ENCODE data around the gene LRCH4. TPM values are rescaled to one million over a fixed set of nuclear protein-coding genes. Genes with fewer than 3 reads are reported as not detected.

Gene LRCH4
- polyA plus RNA-seq, 2 of the 4 experiments (the other 2 are of a cell fraction): 5.5 to 17.1 TPM

DNA sequence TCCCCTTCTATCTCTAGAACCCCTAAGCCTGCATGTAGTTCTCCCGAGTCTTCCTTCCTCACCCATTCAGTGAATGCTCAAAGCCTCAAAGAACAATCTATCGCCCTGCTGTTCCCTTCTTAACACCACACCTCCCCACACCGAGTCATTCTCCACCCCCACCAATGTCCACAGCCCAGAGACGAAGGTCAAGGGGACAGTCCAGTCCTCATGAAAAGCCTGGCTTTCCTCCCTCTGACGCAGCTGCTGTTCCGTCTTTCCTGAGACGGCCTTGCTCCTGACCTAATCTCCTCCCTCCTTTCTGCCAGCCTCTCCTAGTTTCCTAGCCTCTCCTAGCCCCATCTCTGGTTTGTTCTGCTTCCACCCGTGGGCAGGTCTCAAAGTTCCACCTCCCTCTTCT, 35.6 kb upstream of the LRCH4 start:
- TF ChIP-seq ESRRA (IDR thresholded peaks at IDR 0.05; ENCODE audit: borderline replicate concordance, low read length) (no peak), CBX2 (IDR thresholded peaks at IDR 0.05; ENCODE audit: borderline replicate concordance, low read depth) (no peak), POLR2A (IDR thresholded peaks at IDR 0.05; ENCODE audit: low read length) (no peak), MYC (IDR thresholded peaks at IDR 0.05; ENCODE audit: borderline replicate concordance, low read length) (no peak), BHLHE40 (IDR thresholded peaks at IDR 0.05; ENCODE audit: low read depth, low read length) (no peak), USF2 (IDR thresholded peaks at IDR 0.05) (no peak)
- TF ChIP-seq, protein P1, sequence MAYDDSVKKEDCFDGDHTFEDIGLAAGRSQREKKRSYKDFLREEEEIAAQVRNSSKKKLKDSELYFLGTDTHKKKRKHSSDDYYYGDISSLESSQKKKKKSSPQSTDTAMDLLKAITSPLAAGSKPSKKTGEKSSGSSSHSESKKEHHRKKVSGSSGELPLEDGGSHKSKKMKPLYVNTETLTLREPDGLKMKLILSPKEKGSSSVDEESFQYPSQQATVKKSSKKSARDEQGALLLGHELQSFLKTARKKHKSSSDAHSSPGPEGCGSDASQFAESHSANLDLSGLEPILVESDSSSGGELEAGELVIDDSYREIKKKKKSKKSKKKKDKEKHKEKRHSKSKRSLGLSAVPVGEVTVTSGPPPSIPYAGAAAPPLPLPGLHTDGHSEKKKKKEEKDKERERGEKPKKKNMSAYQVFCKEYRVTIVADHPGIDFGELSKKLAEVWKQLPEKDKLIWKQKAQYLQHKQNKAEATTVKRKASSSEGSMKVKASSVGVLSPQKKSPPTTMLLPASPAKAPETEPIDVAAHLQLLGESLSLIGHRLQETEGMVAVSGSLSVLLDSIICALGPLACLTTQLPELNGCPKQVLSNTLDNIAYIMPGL (CRISPR knock-in tag; IDR thresholded peaks at IDR 0.05; ENCODE audit: borderline replicate concordance): no peak
- Histone ChIP-seq H3K9me3 (no peaks in the 10 kb centered on the region), H3K27ac (no peak overlapping the region), H3K4me2 (no peak overlapping the region), H3K4me3 (no peak overlapping the region), H3K4me1 (0 out of 3 replicates have a peak, but pooled peaks cover 4% of the 10 kb centered on the region)
- ChIA-PET POLR2A (no interaction called here), CTCF (interaction anchor here (1.0 to 1.4 kb wide), 5 partner anchors 8 to 231 kb away, joined by 3 to 5 read pairs (median 3); partner anchors contain the start of genes POP7 and SLC12A9)
- no peak for FAIRE-seq
- no peak for DNase-seq (ENCODE audit: low read depth in 1 of 2, low spot score in 1 of 2)
- WGBS (ENCODE audit: missing lambda C conversion rate): 62% methylated on average over 8 of the region's 8 CpGs
- no peak for ATAC-seq

DNA sequence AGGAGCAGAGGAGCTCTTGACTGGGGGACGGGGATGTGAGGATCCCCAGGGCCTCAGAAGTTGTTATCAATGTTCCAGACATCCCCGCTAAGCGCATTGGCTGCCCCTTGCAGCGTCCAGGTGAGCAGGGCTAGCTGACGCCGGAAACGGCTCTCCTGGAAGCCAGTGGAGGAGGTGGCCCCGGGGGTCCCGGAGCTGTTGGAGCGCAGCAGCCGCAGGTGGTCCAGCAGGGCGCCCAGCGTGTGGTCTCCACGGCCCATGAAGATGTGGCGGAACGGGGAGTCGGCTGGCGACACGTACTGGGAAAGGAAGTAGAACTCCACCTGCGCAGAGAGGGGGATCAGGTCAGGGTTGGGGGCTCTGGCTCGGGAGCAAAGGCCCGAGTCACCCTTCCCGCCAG, 34.9 kb upstream of the LRCH4 start:
- CTCF ChIA-PET: interaction anchor here (0.9 to 2.5 kb wide), 6 partner anchors 9 to 232 kb away, joined by 3 to 19 read pairs (median 3); partner anchors contain the start of genes POP7 and SLC12A9
- no peak overlapping the region for H3K27ac ChIP-seq
- no peak for TF ChIP-seq ATOH8 (CRISPR knock-in tag; IDR thresholded peaks at IDR 0.05; ENCODE audit: low read depth)
- TF ChIP-seq, protein P1 (CRISPR knock-in tag; IDR thresholded peaks at IDR 0.05; ENCODE audit: borderline replicate concordance): no peak
- TF ChIP-seq, protein P2, sequence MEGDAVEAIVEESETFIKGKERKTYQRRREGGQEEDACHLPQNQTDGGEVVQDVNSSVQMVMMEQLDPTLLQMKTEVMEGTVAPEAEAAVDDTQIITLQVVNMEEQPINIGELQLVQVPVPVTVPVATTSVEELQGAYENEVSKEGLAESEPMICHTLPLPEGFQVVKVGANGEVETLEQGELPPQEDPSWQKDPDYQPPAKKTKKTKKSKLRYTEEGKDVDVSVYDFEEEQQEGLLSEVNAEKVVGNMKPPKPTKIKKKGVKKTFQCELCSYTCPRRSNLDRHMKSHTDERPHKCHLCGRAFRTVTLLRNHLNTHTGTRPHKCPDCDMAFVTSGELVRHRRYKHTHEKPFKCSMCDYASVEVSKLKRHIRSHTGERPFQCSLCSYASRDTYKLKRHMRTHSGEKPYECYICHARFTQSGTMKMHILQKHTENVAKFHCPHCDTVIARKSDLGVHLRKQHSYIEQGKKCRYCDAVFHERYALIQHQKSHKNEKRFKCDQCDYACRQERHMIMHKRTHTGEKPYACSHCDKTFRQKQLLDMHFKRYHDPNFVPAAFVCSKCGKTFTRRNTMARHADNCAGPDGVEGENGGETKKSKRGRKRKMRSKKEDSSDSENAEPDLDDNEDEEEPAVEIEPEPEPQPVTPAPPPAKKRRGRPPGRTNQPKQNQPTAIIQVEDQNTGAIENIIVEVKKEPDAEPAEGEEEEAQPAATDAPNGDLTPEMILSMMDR (IDR thresholded peaks at IDR 0.05): no peak
- TF ChIP-seq, protein P3, sequence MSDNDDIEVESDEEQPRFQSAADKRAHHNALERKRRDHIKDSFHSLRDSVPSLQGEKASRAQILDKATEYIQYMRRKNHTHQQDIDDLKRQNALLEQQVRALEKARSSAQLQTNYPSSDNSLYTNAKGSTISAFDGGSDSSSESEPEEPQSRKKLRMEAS (IDR thresholded peaks at IDR 0.05): no peak
- no peak for TF ChIP-seq JUNB (IDR thresholded peaks at IDR 0.05)
- TF ChIP-seq CBX8 (IDR thresholded peaks at IDR 0.05): no peak
- no peak for TF ChIP-seq KDM5A (IDR thresholded peaks at IDR 0.05)
- no peak for TF ChIP-seq NFE2L2 (conservative IDR thresholded peaks at IDR 0.05; ENCODE audit: low read length)
- no peak for TF ChIP-seq TFCP2L1 (CRISPR knock-in tag; IDR thresholded peaks at IDR 0.05)
- no peak for TF ChIP-seq HES2 (IDR thresholded peaks at IDR 0.05)
- ATAC-seq (no peak), FAIRE-seq (no peak), DNase-seq (ENCODE audit: low read depth in 1 of 2, low spot score in 1 of 2) (no peak)
- H3K4me3 ChIP-seq: no peak overlapping the region
- H3K4me2 ChIP-seq: no peak overlapping the region
- H3K4me1 ChIP-seq: no peaks in the 10 kb centered on the region
- POLR2A ChIA-PET: interaction anchor here (0.8 kb wide), 1 partner anchor 8 kb away, joined by 4 read pairs; the partner anchor contains the start of gene MOSPD3
- 87% methylated on average over 23 of the region's 23 CpGs for WGBS (ENCODE audit: missing lambda C conversion rate)
- no peaks in the 10 kb centered on the region for H3K9me3 ChIP-seq

Data from A549 (cell line).